Suprapubic skin (tissue), 4 donors: ENCODE data around the gene TLE1. TPM values are rescaled to one million over a fixed set of nuclear protein-coding genes. Genes with fewer than 3 reads are reported as not detected.
"Not testable (repeated sequence)": the region's sequence is repeated elsewhere in the genome, so short reads cannot be mapped to it uniquely, and the experiment has no call there.

Source experiments
- DNase-seq, 2 donors: peaks; one replicate each; pipeline ENCODE4 v3.0.0-alpha.2; 2019; ENCODE audit warnings: low spot score in 2 of 2
- H3K27ac ChIP-seq: fragments of 200-600 bp; sonication (generic); one replicate; pipeline ENCODE4 v1.5.1; 2019
- H3K27me3 ChIP-seq: fragments of 200-600 bp; sonication (generic); one replicate; pipeline ENCODE4 v1.5.1; 2019
- H3K36me3 ChIP-seq: fragments of 200-600 bp; sonication (generic); one replicate; pipeline ENCODE4 v1.5.1; 2019
- H3K4me1 ChIP-seq: fragments of 200-600 bp; sonication (generic); one replicate; pipeline ENCODE4 v1.5.1; 2019
- H3K4me3 ChIP-seq: fragments of 200-600 bp; sonication (generic); one replicate; pipeline ENCODE4 v1.5.1; 2019; ENCODE audit warnings: mild to moderate bottlenecking
- H3K9me3 ChIP-seq: fragments of 200-600 bp; sonication (generic); one replicate; pipeline ENCODE4 v1.5.1; 2019
- EP300 ChIP-seq: sonication (generic); formaldehyde crosslinking; IDR thresholded peaks from one replicate; pipeline ENCODE4 v1.6.1; 2017; ENCODE audit warnings: antibody characterized with exemption
- POLR2A ChIP-seq, 2 donors: fragments of 450-650 bp; IDR thresholded peaks; one replicate each; pipeline ENCODE4 v1.6.1; 2017; ENCODE audit warnings: antibody characterized with exemption in 2 of 2, mild to moderate bottlenecking in 2 of 2, moderate library complexity in 2 of 2
- POLR2AphosphoS5 ChIP-seq, 3 donors: sonication (generic); formaldehyde crosslinking; IDR thresholded peaks; one replicate each; pipeline ENCODE4 v1.6.1; 2017; ENCODE audit warnings: antibody characterized with exemption in 3 of 3
- WGBS: methylation state at CpG from one replicate; pipeline ENCODE4 v1.1.5; 2018; 5-methylcytosine and 5-hydroxymethylcytosine counted together
- total RNA-seq, 4 donors: library from RNA; depleted of rRNA; stranded (reverse); fragments of >200 nt; gene quantifications; one replicate each; pipeline ENCODE4 v1.1.0, GENCODE V29; 2016
- TF ChIP-seq, protein P1 (sequence below), 2 donors: fragments of 200-600 bp in 1 of 2; fragments of 450-650 bp in 1 of 2; sonication (generic) in 1 of 2; IDR thresholded peaks; one replicate each; pipeline ENCODE4 v1.5.1; 2016 to 2019; ENCODE audit warnings: antibody characterized with exemption in 2 of 2, mild to moderate bottlenecking in 1 of 2, moderate library complexity in 1 of 2

TLE1 gene
- total RNA-seq, 4 donors from 2014 or later = 34.8 to 73.5 (median 47.5) TPM

DNA sequence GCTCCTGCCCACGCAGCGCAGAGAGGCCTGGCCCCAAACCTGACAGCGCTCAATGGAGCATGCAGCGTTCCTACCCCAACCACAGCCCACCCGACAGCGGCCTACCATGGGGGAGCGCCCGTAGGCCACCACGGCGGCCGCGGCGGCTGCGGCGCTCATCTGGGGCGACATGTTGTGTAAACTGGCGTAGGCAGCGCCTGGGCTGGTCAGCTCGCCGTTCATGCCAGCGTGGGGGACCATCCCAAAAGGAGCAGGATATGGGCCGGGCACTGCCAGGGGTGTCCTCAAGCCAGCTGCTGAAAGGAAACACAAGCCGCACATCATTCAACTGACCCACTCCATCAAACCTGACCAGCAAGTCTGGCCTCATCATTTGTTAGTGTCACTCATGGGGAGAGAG is 77.7 kb downstream of the TLE1 start:
- WGBS = 100% methylated on average over 2 of the region's 23 CpGs
- TF ChIP-seq POLR2AphosphoS5 (IDR thresholded peaks at IDR 0.05) (no peak), POLR2A (IDR thresholded peaks at IDR 0.05) (no peak), EP300 (no peak)
- TF ChIP-seq, protein P1, sequence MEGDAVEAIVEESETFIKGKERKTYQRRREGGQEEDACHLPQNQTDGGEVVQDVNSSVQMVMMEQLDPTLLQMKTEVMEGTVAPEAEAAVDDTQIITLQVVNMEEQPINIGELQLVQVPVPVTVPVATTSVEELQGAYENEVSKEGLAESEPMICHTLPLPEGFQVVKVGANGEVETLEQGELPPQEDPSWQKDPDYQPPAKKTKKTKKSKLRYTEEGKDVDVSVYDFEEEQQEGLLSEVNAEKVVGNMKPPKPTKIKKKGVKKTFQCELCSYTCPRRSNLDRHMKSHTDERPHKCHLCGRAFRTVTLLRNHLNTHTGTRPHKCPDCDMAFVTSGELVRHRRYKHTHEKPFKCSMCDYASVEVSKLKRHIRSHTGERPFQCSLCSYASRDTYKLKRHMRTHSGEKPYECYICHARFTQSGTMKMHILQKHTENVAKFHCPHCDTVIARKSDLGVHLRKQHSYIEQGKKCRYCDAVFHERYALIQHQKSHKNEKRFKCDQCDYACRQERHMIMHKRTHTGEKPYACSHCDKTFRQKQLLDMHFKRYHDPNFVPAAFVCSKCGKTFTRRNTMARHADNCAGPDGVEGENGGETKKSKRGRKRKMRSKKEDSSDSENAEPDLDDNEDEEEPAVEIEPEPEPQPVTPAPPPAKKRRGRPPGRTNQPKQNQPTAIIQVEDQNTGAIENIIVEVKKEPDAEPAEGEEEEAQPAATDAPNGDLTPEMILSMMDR (IDR thresholded peaks at IDR 0.05) = no peak
- no peak overlapping the region for H3K4me3 ChIP-seq
- no peak overlapping the region for H3K27ac ChIP-seq
- no peak for DNase-seq
- H3K4me1 ChIP-seq = peaks cover 5% of the 10 kb centered on the region
- H3K9me3 ChIP-seq = no peaks in the 10 kb centered on the region
- H3K27me3 ChIP-seq = no peaks in the 10 kb centered on the region
- peaks cover 36% of the 10 kb centered on the region for H3K36me3 ChIP-seq

DNA sequence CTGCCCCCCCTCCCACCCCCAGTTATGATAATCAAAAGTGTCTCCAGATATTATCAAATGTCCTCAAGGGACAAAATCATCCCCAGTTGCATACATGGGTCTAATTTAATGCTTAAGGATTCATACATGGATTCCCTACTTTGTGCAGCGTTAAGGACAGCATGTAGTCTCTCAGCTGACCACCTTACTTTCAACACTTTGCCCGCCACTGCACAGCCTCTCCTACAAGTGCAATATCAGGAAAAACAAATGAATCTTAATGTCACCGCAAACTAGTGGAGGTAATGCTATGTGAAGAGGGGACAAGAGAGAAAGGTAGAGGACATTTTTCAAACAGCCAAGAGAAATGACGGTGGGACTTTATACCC is 78.6 kb downstream of the TLE1 start:
- Histone ChIP-seq H3K27me3 (no peaks in the 10 kb centered on the region), H3K9me3 (no peaks in the 10 kb centered on the region), H3K36me3 (peaks cover 33% of the 10 kb centered on the region), H3K4me1 (peaks cover 5% of the 10 kb centered on the region), H3K27ac (no peak overlapping the region), H3K4me3 (no peak overlapping the region)
- no peak for DNase-seq
- TF ChIP-seq, protein P1 (IDR thresholded peaks at IDR 0.05) = no peak
- 96% methylated on average over 4 of the region's 4 CpGs for WGBS

DNA sequence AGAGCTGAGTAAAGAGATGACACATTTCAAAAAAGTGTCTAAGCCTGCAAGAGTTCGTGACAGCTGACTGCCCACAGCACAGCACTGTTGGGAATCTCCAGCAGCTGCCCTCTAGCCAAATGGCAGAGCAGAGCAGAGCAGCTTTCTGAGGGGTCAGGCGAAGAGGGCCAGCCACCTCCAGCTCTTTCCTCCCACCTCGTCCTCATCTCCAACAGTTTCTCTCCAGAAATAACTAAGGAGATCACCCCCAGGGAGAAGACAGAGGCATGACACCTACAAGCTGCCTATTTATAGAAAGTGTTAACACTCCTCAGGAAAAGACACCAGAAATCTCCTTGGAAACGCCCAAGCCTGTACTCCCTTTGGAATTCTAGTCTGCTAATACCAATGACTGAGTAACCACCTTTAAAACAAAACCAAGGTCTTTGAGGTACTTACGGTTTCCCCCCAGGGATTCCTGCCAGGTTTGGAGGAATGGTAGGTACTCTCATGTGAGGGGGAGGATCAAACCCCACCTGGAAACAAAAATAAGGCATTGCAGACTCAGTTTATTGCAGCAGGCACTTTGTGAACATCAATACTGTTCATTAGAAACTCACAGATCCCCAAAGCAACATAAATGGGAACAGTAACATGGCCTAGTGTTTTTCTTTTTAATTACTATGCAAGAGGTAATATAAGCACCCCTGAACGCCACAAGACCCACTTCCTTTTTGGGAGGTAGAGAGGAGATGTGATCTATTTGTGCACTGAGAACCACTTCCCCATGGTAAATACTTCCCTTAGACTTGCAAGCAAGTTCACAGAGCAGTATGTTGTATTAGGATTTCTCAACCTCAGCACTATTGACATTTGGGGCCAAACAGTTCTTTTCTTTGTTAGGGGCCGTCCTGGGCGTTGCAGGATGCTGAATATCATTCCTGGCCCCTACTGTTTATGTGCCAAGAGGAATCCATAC is 79.3 kb downstream of the TLE1 start:
- no peak for TF ChIP-seq EP300
- no peak for TF ChIP-seq POLR2A (IDR thresholded peaks at IDR 0.05)
- TF ChIP-seq, protein P1 (IDR thresholded peaks at IDR 0.05) = no peak
- no peak for TF ChIP-seq POLR2AphosphoS5 (IDR thresholded peaks at IDR 0.05)
- H3K27ac ChIP-seq = no peak overlapping the region
- no peaks in the 10 kb centered on the region for H3K9me3 ChIP-seq
- no peak for DNase-seq
- H3K4me1 ChIP-seq = peaks cover 5% of the 10 kb centered on the region
- WGBS = 60% methylated on average over 8 of the region's 8 CpGs
- no peaks in the 10 kb centered on the region for H3K27me3 ChIP-seq
- peaks cover 31% of the 10 kb centered on the region for H3K36me3 ChIP-seq
- H3K4me3 ChIP-seq = no peak overlapping the region

DNA sequence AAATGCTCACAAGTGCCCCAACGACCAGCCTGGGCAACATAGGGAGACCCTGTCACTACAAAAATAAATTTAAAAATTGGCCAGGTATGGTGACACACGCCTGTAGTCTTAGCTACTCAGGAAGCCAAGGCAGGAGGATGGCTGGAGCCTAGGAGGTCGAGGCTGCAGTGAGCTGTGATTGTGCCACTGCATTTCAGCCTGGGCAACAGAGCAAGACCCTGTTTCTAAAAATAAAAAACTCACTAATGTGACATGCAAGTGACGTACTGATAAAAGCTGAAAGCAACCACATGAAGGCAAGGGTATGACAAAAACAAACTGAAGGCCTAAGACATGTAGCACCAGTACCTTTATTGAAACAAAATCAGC is 81.1 kb downstream of the TLE1 start:
- Histone ChIP-seq H3K4me3 (no peak overlapping the region), H3K27me3 (no peaks in the 10 kb centered on the region), H3K4me1 (peaks cover 5% of the 10 kb centered on the region), H3K36me3 (peaks cover 34% of the 10 kb centered on the region), H3K27ac (no peak overlapping the region), H3K9me3 (no peaks in the 10 kb centered on the region)
- DNase-seq = no peak
- WGBS = 83% methylated on average over 4 of the region's 4 CpGs
- no peak for TF ChIP-seq EP300
- TF ChIP-seq POLR2A (IDR thresholded peaks at IDR 0.05) = no peak
- TF ChIP-seq, protein P1 (IDR thresholded peaks at IDR 0.05) = no peak
- TF ChIP-seq POLR2AphosphoS5 (IDR thresholded peaks at IDR 0.05) = no peak

DNA sequence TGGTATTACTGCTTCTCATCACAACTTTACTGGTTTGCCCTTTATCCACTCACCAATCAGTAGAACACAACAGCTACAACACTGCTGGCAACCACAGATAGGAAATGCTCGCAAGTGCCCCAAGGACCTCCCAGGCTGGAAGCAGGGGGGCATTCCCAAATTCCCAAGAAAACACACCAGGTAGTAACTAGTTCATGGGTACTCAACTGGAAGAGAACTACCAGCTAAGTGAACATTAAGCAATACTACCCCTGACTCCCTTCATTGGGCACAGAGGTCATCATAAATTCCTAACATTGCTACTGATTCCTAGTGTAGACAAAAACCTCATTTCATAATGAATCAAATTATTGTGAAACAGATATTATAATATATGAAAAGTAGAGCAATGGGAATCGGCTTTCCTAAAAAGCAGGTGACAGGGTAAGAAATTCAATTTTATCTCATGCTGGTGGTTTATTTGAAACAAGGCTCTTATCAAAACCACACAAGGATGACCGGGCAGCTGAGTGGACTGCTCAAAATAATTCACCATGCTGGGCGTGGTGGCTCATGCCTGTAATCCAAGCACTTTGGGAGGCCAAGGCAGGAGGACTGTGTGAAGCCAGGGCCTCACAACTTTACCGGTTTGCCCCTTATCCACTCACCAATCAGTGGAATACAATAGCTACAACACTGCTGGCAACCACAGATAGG is 81.6 kb downstream of the TLE1 start:
- TF ChIP-seq, protein P1 (IDR thresholded peaks at IDR 0.05) = no peak
- TF ChIP-seq EP300 (no peak), POLR2AphosphoS5 (IDR thresholded peaks at IDR 0.05) (no peak), POLR2A (IDR thresholded peaks at IDR 0.05) (no peak)
- Histone ChIP-seq H3K4me3 (no peak overlapping the region), H3K27ac (no peak overlapping the region), H3K36me3 (peaks cover 37% of the 10 kb centered on the region), H3K4me1 (no peaks in the 10 kb centered on the region), H3K9me3 (no peaks in the 10 kb centered on the region), H3K27me3 (no peaks in the 10 kb centered on the region)
- WGBS = 86% methylated on average over 5 of the region's 5 CpGs
- DNase-seq = no peak

DNA sequence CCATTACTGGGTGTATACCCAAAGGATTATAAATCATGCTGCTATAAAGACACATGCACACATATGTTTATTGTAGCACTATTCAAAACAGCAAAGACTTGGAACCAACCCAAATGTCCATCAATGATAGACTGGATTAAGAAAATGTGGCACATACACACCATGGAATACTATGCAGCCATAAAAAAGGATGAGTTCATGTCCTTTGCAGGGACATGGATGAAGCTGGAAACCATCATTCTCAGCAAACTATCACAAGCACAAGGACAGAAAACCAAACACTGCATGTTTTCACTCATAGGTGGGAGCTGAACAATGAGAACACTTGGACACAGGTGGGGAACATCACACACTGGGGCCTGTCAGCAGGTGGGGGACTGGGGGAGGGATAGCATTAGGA is 83.1 kb downstream of the TLE1 start:
- H3K36me3 ChIP-seq = peaks cover 27% of the 10 kb centered on the region
- DNase-seq, H3K4me1 ChIP-seq, H3K9me3 ChIP-seq, H3K4me3 ChIP-seq, H3K27me3 ChIP-seq, H3K27ac ChIP-seq: not testable (repeated sequence)
